Body of pancreas (tissue), 4 donors: ENCODE results near the gene RIMBP2.

Experiments
- CTCF ChIP-seq, 7 experiments: fragments of 450-650 bp in 4 of 7; fragments of 200-600 bp in 3 of 7; sonication (generic) in 3 of 7; IDR thresholded peaks; one replicate each; pipeline ENCODE4 v1.5.1; 2016 to 2019; ENCODE audit warnings: antibody characterized with exemption in 7 of 7
- POLR2A ChIP-seq, 3 donors: fragments of 450-650 bp; IDR thresholded peaks; one replicate each; pipeline ENCODE4 v1.6.1; 2016; ENCODE audit warnings: antibody characterized with exemption in 3 of 3, mild to moderate bottlenecking in 2 of 3

GRCh38 chr12:130460611-130461446 is 255.3 kb downstream of the RIMBP2 start:
- TF ChIP-seq CTCF (IDR thresholded peaks at IDR 0.05) = no peak
- no peak for TF ChIP-seq POLR2A (IDR thresholded peaks at IDR 0.05)
